Stimulated activated CD8-positive, alpha-beta memory T cell treated with anti-CD3 and anti-CD28 coated beads, Interleukin-12 subunit alpha, Interleukin-12 subunit beta, amount 100 ng/mL, for 1 hour (primary cell): ENCODE measurements around the gene TIGD4.
"Not testable (repeated sequence)": the region's sequence is repeated elsewhere in the genome, so short reads cannot be mapped to it uniquely, and the experiment has no call there.

Experiments used
- DNase-seq: peaks from one replicate; pipeline ENCODE4 v3.0.0-alpha.2; 2020; ENCODE audit warnings: low read depth

TIGD4 gene

GRCh38 chr4:152780267-152780778, 793 bp upstream of the TIGD4 start:
- DNase-seq, result no peak

GRCh38 chr4:152778656-152779512, 646 bp downstream of the TIGD4 start:
- DNase-seq, result peak; percentile 7

- DNase-seq, result no peak
Observed at GRCh38 chr4:152777488-152777887, 2.0 kb downstream of the TIGD4 start.

GRCh38 chr4:152776352-152776751, 3.2 kb downstream of the TIGD4 start:
- no peak for DNase-seq

GRCh38 chr4:152773953-152774352, 5.6 kb downstream of the TIGD4 start:
- DNase-seq, result no peak

GRCh38 chr4:152773339-152773738, 6.2 kb downstream of the TIGD4 start:
- DNase-seq, result no peak

GRCh38 chr4:152771741-152772533, 7.6 kb downstream of the TIGD4 start:
- no peak for DNase-seq

GRCh38 chr4:152765069-152765737, 14.3 kb downstream of the TIGD4 start:
- DNase-seq, result not testable (repeated sequence)

GRCh38 chr4:152763796-152764195, 15.7 kb downstream of the TIGD4 start:
- no peak for DNase-seq

GRCh38 chr4:152748619-152749018, 30.9 kb downstream of the TIGD4 start:
- DNase-seq, result no peak

- no peak for DNase-seq
Observed at GRCh38 chr4:152747444-152747843, 32.1 kb downstream of the TIGD4 start.

- no peak for DNase-seq
Observed at GRCh38 chr4:152738827-152739226, 40.7 kb downstream of the TIGD4 start.

- DNase-seq, result no peak
Observed at GRCh38 chr4:152735906-152736305, 43.6 kb downstream of the TIGD4 start.

- no peak for DNase-seq
Observed at GRCh38 chr4:152735396-152735859, 44.1 kb downstream of the TIGD4 start.

GRCh38 chr4:152734699-152735050, 44.9 kb downstream of the TIGD4 start:
- no peak for DNase-seq

GRCh38 chr4:152734015-152734698, 45.4 kb downstream of the TIGD4 start:
- DNase-seq, result no peak

GRCh38 chr4:152731997-152732396, 47.5 kb downstream of the TIGD4 start:
- no peak for DNase-seq

GRCh38 chr4:152729466-152729865, 50.1 kb downstream of the TIGD4 start:
- DNase-seq, result no peak

GRCh38 chr4:152728343-152728742, 51.2 kb downstream of the TIGD4 start:
- no peak for DNase-seq

- DNase-seq, result no peak
Observed at GRCh38 chr4:152727784-152728183, 51.7 kb downstream of the TIGD4 start.

- no peak for DNase-seq
Observed at GRCh38 chr4:152724494-152724893, 55.0 kb downstream of the TIGD4 start.

- no peak for DNase-seq
Observed at GRCh38 chr4:152723236-152723635, 56.3 kb downstream of the TIGD4 start.
